ENCODE measurements around the gene AUTS2. TPM values are rescaled to one million over a fixed set of nuclear protein-coding genes. Genes with fewer than 3 reads are reported as not detected.

Gene AUTS2
- total RNA-seq, 1 donor from 2014 or later: 56.0 TPM

DNA sequence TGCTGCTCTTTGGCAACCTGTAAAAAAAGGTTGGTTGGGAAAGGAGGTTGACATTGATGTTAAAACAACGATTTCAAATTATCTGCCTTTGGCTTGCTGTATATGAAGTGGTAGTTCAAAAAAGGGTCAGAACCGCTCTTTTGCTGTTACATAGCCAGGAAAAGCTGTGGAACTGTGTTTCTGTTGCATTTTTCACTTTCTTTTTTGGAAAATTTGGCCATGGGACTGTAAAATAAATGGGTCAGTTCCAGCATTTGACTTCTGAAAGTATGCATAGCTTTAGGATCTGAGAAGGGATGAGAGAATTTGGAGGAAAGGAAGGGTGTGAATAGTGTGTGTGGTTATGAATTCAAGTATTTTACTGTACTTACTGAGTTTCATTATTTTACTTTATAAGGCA lies 7.3 kb downstream of the AUTS2 start:
- Histone ChIP-seq H3K27ac (no peak overlapping the region), H3K27me3 (no peaks in the 10 kb centered on the region), H3K9me3 (no peaks in the 10 kb centered on the region), H3K4me3 (no peak overlapping the region), H3K36me3 (no peaks in the 10 kb centered on the region), H3K4me1 (peaks cover 29% of the 10 kb centered on the region)
- no peak for TF ChIP-seq CTCF (IDR thresholded peaks at IDR 0.05)
- intact Hi-C loops (cut with DNase I): no loop called here
- ATAC-seq (no peak), DNase-seq (no peak)

GRCh38 chr7:69608049-69608448 lies 9.8 kb downstream of the AUTS2 start:
- intact Hi-C loops (cut with DNase I): no loop called here
- H3K9me3 ChIP-seq: no peaks in the 10 kb centered on the region
- ATAC-seq: no peak

GRCh38 chr7:69608878-69609277 lies 10.6 kb downstream of the AUTS2 start:
- TF ChIP-seq CTCF (IDR thresholded peaks at IDR 0.05): no peak
- Histone ChIP-seq H3K9me3 (no peaks in the 10 kb centered on the region), H3K27me3 (no peaks in the 10 kb centered on the region), H3K36me3 (no peaks in the 10 kb centered on the region), H3K4me1 (peaks cover 15% of the 10 kb centered on the region), H3K4me3 (no peak overlapping the region), H3K27ac (no peak overlapping the region)
- DNase-seq: no peak
- ATAC-seq: no peak
- intact Hi-C loops (cut with DNase I): no loop called here

More at GRCh38 chr7:69608049-69608448, 9.8 kb downstream of the AUTS2 start:
- DNase-seq: no peak
- Histone ChIP-seq H3K4me3 (no peak overlapping the region), H3K36me3 (no peaks in the 10 kb centered on the region), H3K27me3 (no peaks in the 10 kb centered on the region), H3K27ac (no peak overlapping the region), H3K4me1 (peaks cover 23% of the 10 kb centered on the region)
- no peak for TF ChIP-seq CTCF (IDR thresholded peaks at IDR 0.05)

- H3K9me3 ChIP-seq: no peaks in the 10 kb centered on the region
- no peak for TF ChIP-seq CTCF (IDR thresholded peaks at IDR 0.05)
- no peak overlapping the region for H3K27ac ChIP-seq
- H3K4me1 ChIP-seq: peaks cover 11% of the 10 kb centered on the region
- H3K27me3 ChIP-seq: no peaks in the 10 kb centered on the region
- H3K36me3 ChIP-seq: no peaks in the 10 kb centered on the region
- intact Hi-C loops (cut with DNase I): no loop called here
- ATAC-seq (no peak), DNase-seq (no peak)
- no peak overlapping the region for H3K4me3 ChIP-seq
These were observed 11.5 kb downstream of the AUTS2 start for GRCh38 chr7:69609541-69610373.

- Histone ChIP-seq H3K9me3 (no peaks in the 10 kb centered on the region), H3K36me3 (no peaks in the 10 kb centered on the region), H3K27ac (no peak overlapping the region), H3K4me3 (no peak overlapping the region), H3K4me1 (peaks cover 5% of the 10 kb centered on the region), H3K27me3 (no peaks in the 10 kb centered on the region)
- DNase-seq: no peak
- intact Hi-C loops (cut with DNase I): no loop called here
- TF ChIP-seq CTCF (IDR thresholded peaks at IDR 0.05): no peak
- no peak for ATAC-seq
These were observed 12.3 kb downstream of the AUTS2 start for GRCh38 chr7:69610374-69611084.
